ENCODE results near the gene METRNL.

METRNL gene

DNA sequence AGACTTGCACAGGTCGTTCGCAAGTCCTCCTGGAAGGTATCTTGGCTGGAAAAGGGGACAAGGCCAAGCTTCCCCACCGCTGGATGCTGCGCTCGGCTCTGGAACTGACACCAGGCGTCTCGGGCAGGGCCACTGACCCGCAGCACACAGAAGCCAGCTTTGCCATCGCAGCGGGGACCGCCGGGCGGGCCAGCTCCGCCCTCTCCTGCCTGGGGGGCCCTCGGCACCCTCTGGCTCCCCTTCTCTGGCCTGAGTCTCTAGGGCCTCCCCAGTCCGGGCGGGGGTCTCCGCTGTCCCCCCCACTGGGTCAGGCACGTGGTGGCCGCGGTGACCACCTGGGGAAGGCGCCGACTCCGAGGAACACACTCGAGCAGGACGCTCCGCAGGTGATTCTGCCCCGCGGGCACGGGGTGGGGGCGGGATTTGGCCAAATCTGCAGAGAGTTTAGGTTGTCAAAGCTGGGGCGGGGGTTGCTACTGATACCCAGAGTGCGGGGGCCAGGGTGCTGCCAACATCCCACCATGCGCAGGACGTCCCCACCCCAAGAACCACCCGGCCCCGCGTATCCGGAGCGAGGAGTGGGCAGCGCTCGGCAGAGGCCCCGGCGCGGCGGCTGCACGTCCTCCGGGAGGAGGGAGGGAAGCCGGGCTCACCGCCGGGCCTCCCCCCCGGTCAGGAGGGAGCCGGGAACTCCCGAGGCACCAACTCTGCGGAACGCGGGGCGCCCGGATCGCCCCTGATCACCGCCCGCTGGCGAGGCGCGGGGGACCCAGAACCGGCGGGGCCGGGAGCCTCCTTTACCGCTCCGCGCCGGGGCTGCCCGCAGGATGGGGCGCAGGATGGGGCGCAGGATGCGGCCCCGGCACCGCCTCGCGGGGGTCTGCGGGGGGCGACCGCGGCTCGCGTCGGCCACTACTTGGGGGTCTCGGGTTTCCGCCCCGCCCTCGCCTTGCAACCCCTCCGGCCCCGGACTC lies 744 bp upstream of the METRNL start:
- no peak for TF ChIP-seq Cebpa-rat (IDR thresholded peaks at IDR 0.05)
- Histone ChIP-seq H3K9me3 (no peaks in the 10 kb centered on the region), H3K4me1 (peaks cover 52% of the 10 kb centered on the region), H3K36me3 (no peaks in the 10 kb centered on the region), H4K20me1 (peaks cover 45% of the 10 kb centered on the region), H3K27me3 (peaks cover 89% of the 10 kb centered on the region), H3K4me3 (peak overlapping the region; percentile 71), H3K27ac (no peak overlapping the region), H3K4me2 (peak overlapping the region; percentile 97), H3K9ac (peak overlapping the region; percentile 32; the same call in 1 of the 2 replicates)

DNA sequence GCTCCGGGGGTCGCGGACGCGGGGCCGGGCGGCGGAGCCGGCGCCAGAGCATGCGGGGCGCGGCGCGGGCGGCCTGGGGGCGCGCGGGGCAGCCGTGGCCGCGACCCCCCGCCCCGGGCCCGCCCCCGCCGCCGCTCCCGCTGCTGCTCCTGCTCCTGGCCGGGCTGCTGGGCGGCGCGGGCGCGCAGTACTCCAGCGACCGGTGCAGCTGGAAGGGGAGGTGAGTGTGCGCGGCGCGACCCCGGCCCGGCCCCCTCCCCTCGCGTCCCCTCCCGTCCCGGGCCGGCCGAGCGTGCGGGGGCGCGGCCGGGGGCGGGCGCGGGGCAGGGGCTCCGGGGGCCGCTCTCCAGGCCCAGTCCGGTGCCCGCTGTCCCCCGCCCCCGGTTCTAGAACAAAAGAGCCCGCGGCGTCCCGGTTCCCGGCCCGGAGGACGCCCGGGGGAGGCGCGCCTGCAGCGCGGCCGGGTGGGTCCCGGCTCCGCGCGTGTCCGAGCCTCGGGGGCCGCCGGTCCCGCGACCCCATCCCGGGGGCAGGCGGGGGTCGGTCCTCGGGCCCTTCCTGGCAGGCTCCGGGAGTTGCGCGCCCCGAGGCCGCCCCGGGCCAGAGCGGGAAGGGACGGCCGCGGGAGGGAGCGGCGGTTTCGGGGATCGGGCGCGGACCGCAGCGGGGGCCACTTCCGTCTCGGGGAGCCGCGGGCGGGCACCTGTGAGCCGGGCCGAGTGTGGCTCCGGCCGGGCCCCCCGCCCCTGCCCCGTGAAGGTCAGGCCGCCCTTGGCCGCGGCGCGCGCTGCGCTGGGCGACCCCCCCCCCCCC lies 563 bp downstream of the METRNL start:
- peaks cover 52% of the 10 kb centered on the region for H3K4me1 ChIP-seq
- peak overlapping the region; percentile 95 for H3K4me2 ChIP-seq
- no peaks in the 10 kb centered on the region; the same call in 1 of the 2 replicates for H3K36me3 ChIP-seq
- H4K20me1 ChIP-seq = peaks cover 58% of the 10 kb centered on the region
- H3K27ac ChIP-seq = no peak overlapping the region
- no peak for TF ChIP-seq Cebpa-rat (IDR thresholded peaks at IDR 0.05)
- no peaks in the 10 kb centered on the region for H3K9me3 ChIP-seq
- H3K27me3 ChIP-seq = peaks cover 76% of the 10 kb centered on the region
- H3K9ac ChIP-seq = peak overlapping the region; percentile 65
- peak overlapping the region; percentile 74 for H3K4me3 ChIP-seq

DNA sequence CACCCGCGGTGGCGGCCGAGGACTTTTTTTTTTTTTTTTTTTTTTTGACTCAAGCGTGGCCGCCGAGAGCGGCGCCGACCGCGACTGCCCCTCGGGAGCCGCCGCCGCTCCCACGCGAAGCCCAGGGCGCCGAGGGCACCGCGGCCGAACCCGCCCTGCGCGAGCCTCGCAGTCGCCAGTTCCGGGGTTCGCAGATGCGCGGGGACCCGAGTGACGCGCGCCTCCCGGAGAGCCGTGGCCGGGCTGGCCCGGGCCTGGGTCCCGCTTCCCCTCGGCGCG lies 1.1 kb downstream of the METRNL start:
- Histone ChIP-seq H3K9me3 (no peaks in the 10 kb centered on the region), H4K20me1 (peaks cover 64% of the 10 kb centered on the region), H3K4me2 (peak overlapping the region; percentile 95), H3K4me3 (peak overlapping the region; percentile 74), H3K9ac (peak overlapping the region; percentile 55; the same call in 1 of the 2 replicates), H3K27me3 (peaks cover 71% of the 10 kb centered on the region), H3K27ac (no peak overlapping the region), H3K4me1 (peaks cover 55% of the 10 kb centered on the region), H3K36me3 (no peaks in the 10 kb centered on the region; the same call in 1 of the 2 replicates)
- TF ChIP-seq Cebpa-rat (IDR thresholded peaks at IDR 0.05) = no peak

DNA sequence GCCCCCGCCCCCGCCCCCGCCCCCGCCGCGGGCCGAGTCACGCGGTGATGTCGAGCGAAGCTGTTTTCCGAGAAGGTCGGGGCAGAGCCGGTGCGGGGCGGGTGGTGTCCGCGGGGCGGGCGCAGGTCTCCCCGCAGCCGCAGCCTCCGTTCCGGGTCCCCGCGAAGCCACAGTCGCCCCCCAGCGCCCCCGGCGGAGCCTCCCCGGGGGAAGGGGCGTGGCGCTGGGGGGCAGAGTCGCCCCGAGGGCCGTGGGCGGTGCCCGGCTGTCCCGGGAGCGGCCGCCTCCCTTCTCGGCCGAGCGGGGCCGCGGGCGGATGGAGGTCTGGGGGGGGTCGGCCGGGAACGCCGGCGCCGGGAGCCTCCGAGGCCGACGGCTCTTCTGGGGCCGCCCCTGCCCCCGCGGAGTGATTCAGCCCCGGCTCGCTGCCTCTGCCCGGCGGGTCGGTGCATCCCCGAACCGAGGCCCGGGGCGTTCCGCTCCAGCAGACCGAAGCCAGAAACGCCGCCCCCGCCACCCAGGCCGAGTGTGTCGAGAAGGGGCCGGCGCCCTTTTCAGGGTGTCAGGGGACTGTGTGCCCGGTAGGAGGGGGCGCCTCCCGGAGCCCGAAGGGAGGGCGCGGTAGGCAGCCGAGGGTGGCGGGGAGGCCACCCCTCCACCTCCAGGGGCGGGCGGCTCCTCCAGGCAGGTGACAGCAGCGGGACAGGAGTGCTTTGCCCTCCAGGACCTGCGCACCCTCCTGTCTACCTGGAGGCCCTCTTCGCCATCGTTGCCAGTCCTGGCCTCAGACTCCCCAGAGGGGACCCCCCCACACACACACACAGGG lies 1.7 kb downstream of the METRNL start:
- H3K9me3 ChIP-seq = no peaks in the 10 kb centered on the region
- no peak for TF ChIP-seq Cebpa-rat (IDR thresholded peaks at IDR 0.05)
- H3K9ac ChIP-seq = peak overlapping the region; percentile 55; the same call in 1 of the 2 replicates
- H3K4me2 ChIP-seq = peak overlapping the region; percentile 95
- H4K20me1 ChIP-seq = peaks cover 69% of the 10 kb centered on the region
- H3K36me3 ChIP-seq = no peaks in the 10 kb centered on the region; the same call in 1 of the 2 replicates
- peak overlapping the region; percentile 74 for H3K4me3 ChIP-seq
- H3K27me3 ChIP-seq = peaks cover 65% of the 10 kb centered on the region
- peaks cover 60% of the 10 kb centered on the region for H3K4me1 ChIP-seq
- H3K27ac ChIP-seq = 0 out of 2 replicates have a peak overlapping the region, but pooled peaks have one; percentile 38

DNA sequence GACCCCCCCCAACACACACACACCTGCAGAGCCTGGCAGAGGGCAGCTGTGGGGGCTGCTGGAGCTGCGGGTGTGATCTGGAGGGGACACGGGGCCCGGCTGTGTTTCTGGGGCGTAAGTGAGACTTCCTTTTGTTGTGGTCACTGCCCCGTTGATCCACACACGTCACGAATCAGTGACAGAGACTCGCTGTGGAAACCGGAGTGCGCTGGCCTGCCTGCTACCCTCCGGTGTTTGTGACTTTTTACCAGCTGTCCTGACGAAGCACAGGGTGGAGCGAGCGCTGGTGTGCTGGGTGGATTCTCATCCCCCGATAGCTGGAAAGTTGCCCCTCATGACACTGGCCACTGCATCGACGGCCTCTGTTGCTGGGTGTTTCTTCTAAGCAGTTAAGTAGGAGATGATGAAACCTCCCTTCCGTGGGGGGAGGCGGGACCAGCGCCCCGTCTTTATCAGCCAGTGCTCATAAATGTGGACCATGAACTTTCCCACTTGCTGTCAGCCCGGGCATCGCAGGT lies 2.3 kb downstream of the METRNL start:
- peaks cover 72% of the 10 kb centered on the region for H4K20me1 ChIP-seq
- H3K4me3 ChIP-seq = peak overlapping the region; percentile 74
- no peaks in the 10 kb centered on the region; the same call in 1 of the 2 replicates for H3K36me3 ChIP-seq
- H3K27me3 ChIP-seq = peaks cover 59% of the 10 kb centered on the region
- TF ChIP-seq Cebpa-rat (IDR thresholded peaks at IDR 0.05) = no peak
- no peak overlapping the region for H3K9ac ChIP-seq
- no peaks in the 10 kb centered on the region for H3K9me3 ChIP-seq
- H3K27ac ChIP-seq = no peak overlapping the region
- peak overlapping the region; percentile 95 for H3K4me2 ChIP-seq
- H3K4me1 ChIP-seq = peaks cover 67% of the 10 kb centered on the region

DNA sequence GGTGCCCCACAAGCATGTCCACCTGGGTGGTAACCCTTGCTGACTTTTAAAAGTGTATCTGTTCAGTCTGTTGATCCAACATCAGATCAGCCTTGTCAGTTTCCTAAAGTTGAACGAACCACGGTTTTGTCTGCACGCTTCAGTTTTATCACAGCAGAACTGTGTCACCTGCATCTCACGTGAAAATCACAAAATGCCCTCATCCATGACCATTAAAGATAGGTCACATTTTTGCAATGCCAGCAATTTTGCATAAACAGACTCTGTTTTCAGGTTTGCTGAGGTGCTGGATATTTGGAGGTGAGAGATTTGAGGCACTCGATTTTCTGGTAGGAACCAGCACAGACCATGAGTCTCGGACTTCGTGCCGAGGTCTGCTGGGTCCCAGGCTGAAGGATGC lies 3.0 kb downstream of the METRNL start:
- Histone ChIP-seq H3K4me3 (no peak overlapping the region), H3K9ac (no peak overlapping the region), H3K27ac (no peak overlapping the region), H3K36me3 (no peaks in the 10 kb centered on the region; the same call in 1 of the 2 replicates), H3K4me2 (peak overlapping the region; percentile 95), H3K4me1 (peaks cover 74% of the 10 kb centered on the region), H3K9me3 (no peaks in the 10 kb centered on the region), H3K27me3 (peaks cover 52% of the 10 kb centered on the region), H4K20me1 (peaks cover 77% of the 10 kb centered on the region)
- TF ChIP-seq Cebpa-rat (IDR thresholded peaks at IDR 0.05) = no peak

DNA sequence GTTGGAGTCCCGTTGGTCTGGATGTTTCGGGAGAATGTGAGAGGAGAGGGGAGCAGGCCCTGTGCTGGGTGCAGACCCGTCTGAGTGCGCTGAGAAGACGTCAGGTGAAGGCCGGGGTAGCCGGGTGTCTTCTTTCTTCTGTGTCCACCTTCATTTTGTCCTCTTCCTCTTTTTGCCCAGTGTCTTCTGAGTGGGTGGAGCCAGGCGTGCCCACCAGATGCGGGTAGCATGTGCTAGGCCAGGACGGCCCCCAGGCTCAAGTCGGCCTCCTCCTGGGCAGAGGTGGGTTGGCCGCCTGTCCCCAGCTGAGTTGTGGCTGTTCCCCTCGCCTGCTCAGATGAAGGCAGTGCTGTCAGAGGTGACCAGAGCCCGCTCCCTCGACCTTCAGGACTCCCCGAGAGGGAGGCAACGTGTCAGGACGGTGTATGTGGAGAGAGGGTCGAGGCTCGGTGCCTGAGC lies 3.5 kb downstream of the METRNL start:
- peaks cover 79% of the 10 kb centered on the region for H3K4me1 ChIP-seq
- H3K36me3 ChIP-seq = peaks cover 2% of the 10 kb centered on the region; the same call in 1 of the 2 replicates
- no peak overlapping the region for H3K27ac ChIP-seq
- no peak for TF ChIP-seq Cebpa-rat (IDR thresholded peaks at IDR 0.05)
- peak overlapping the region; percentile 68; the same call in 1 of the 2 replicates for H3K4me2 ChIP-seq
- H3K9ac ChIP-seq = no peak overlapping the region
- H3K27me3 ChIP-seq = peaks cover 47% of the 10 kb centered on the region
- no peak overlapping the region for H3K4me3 ChIP-seq
- no peaks in the 10 kb centered on the region for H3K9me3 ChIP-seq
- peaks cover 82% of the 10 kb centered on the region for H4K20me1 ChIP-seq

DNA sequence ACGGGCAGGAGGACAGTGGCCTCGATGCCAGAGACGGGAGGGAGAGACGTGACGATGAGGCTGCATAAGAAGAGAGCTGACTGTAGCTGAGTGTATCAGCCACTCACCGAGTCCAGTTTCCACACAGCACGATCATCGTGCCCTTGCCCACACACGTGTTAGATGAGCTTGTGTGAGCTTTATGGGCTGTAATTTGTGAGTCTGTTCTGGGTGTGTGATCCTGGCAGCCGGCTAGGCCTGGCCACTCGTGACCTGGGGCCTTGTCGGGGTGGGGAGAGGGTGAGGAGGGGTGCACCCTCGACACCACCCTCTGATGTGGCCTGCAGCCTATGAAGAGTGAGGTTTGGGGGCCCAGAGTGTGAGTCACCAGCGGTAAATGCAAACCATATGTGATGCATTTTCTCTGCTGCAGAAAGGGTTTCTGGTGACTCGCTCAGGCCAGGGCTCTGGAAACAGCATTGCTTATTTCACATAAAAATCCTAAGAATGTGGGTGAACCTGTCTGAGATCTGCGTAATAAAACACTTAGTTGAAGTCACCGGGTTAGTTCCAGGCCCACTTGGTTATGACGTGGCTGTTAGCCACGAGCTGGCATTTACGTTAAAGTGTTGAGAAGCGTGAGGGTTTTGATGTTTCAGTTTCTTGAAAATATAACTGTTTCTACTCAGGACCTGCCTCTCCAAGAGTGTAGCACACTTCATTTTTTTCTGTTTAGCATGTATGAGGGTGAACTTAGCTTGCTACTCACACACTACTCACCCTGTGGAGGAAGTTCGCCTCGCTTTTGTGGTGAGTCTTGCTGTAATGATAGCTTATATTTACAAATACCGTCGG lies 4.2 kb downstream of the METRNL start:
- Histone ChIP-seq H3K4me1 (peaks cover 81% of the 10 kb centered on the region), H4K20me1 (peaks cover 83% of the 10 kb centered on the region), H3K36me3 (peaks cover 6% of the 10 kb centered on the region; the same call in 1 of the 2 replicates), H3K27me3 (peaks cover 40% of the 10 kb centered on the region), H3K9ac (no peak overlapping the region), H3K27ac (no peak overlapping the region), H3K9me3 (no peaks in the 10 kb centered on the region), H3K4me3 (no peak overlapping the region), H3K4me2 (peak overlapping the region; percentile 68)
- no peak for TF ChIP-seq Cebpa-rat (IDR thresholded peaks at IDR 0.05)
